ENCODE measurements around the gene ZNF483. TPM values are rescaled to one million over a fixed set of nuclear protein-coding genes. Genes with fewer than 3 reads are reported as not detected.

Gene ZNF483
- total RNA-seq, result 1.3 and 1.9 TPM in 2 replicates

GRCh38 chr9:111525056-111525977, at the start of gene ZNF483:
TSS of gene ZNF483 (plus strand) at chr9:111525179. CDS start at chr9:111527396, 2,217 bp downstream.

GRCh38 chr9:111483858-111484571, 41.0 kb upstream of the ZNF483 start, which contains the start of gene ECPAS:
TSS of gene ECPAS (minus strand) at chr9:111484383. CDS start at chr9:111472918, 11,465 bp downstream.

DNA sequence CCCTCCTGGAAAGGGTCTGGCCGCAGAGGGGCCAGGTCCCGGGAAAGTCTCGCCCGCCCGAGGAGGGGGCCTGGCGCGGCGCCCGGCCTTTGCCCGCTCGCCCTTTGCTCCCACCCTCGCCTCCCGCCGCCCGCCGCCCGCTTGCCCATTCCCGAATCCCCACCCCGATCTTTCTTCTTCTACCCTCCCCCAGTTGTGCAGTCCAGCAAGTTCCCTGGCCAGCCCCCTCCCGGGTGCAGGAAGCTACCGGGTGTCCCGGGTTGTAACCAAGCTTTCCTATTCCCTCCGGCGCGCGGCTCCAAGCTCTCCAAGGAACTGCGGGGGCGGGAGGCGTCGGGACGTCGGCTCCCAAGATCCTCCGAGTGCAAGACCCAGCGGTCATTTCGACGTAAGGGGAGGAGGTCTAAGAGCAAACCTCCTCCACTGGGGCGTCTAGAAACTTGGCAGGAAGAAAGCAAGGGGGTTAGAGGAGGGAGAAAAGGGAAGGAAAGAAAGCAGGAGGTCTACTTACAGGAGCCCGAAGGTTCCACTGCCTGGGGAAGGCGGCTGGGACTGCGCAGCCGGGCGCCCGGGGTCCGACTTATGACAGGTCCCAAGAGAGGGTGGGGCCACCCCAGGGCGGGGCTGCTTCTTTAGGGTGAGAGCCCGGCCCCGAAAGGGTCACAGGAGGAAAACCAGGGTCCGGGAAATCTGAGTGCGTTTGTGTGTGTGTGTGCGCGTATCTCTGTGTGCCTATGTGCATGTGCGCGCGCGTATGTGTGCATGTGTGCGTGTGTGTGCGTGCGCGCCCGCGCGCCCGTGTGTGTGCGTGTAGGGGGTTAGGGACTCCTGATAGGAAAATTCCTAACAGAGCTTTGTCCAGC, 74.3 kb downstream of the ZNF483 start, which contains the start of gene PTGR1:
Gene PTGR1 (minus strand): TSS at position 556 of the 863 bp plus-strand sequence. CDS start 2,225 bp downstream, outside the sequence.

Other genes starting within 250 kb of the ZNF483 start
- 0.12 TPM in 1 of 2 replicates, not detected in the other for gene OR2K2, start 195.0 kb upstream of the ZNF483 start, total RNA-seq
- gene ECPAS, start 40.8 kb upstream of the ZNF483 start, total RNA-seq, result 113 and 135 TPM in 2 replicates
- 62.7 and 76.2 TPM in 2 replicates for gene PTGR1, start 74.5 kb downstream of the ZNF483 start, total RNA-seq
- gene DNAJC25, start 106.2 kb downstream of the ZNF483 start, total RNA-seq, result 6.5 and 7.1 TPM in 2 replicates
- gene GNG10, start 136.4 kb downstream of the ZNF483 start, total RNA-seq, result 58.5 and 61.7 TPM in 2 replicates

Measured in aortic smooth muscle cell (primary cell).